Astrocyte of the spinal cord (primary cell): Measurements from ENCODE around the gene CARMIL3.
A peak's percentile ranks its signal among the peaks of the same experiment; 100 is the strongest.
"Not testable (repeated sequence)": the region's sequence is repeated elsewhere in the genome, so short reads cannot be mapped to it uniquely, and the experiment has no call there.

ENCODE experiments used
- DNase-seq: peaks from one replicate; pipeline ENCODE4 v3.0.0; 2011; ENCODE audit warnings: low read depth, low spot score
- H3K4me3 ChIP-seq: 2 replicates; pipeline ENCODE4 v1.5.1; 2011; ENCODE audit warnings: low read depth, mild to moderate bottlenecking, low read length, moderate library complexity
- CTCF ChIP-seq: IDR thresholded peaks from 2 replicates; pipeline ENCODE4 v1.5.1; 2012; ENCODE audit warnings: low read depth, mild to moderate bottlenecking, low read length, inconsistent platforms
- in situ Hi-C: cut with HindIII; loops from 2 replicates; pipeline ENCODE4 v1.10.0; 2017; ENCODE audit warnings: low sequenced_read_pairs

CARMIL3 gene

GRCh38 chr14:24051789-24052655 lies at the start of gene CARMIL3:
CARMIL3 (plus strand) TSS chr14:24052009; CDS start chr14:24052154, 145 bp downstream.
- DNase-seq, result peak; percentile 31
- in situ Hi-C loops, result no loop called here
- TF ChIP-seq CTCF, result no peak
- peak within 1 kb of the TSS; percentile 45 for H3K4me3 ChIP-seq

GRCh38 chr14:24006471-24006816 lies 45.4 kb upstream of the CARMIL3 start:
- DNase-seq, in situ Hi-C loops: not testable (repeated sequence)
- H3K4me3 ChIP-seq, result peak overlapping the region; percentile 28

GRCh38 chr14:24006817-24007652 lies 44.8 kb upstream of the CARMIL3 start:
- H3K4me3 ChIP-seq, result peak overlapping the region; percentile 32
- DNase-seq, in situ Hi-C loops: not testable (repeated sequence)

- in situ Hi-C loops, result no loop called here
- no peak for DNase-seq
- no peak overlapping the region for H3K4me3 ChIP-seq
- TF ChIP-seq CTCF, result no peak
Measured at GRCh38 chr14:24011051-24011450, 40.8 kb upstream of the CARMIL3 start.

GRCh38 chr14:24012726-24013273 lies 39.0 kb upstream of the CARMIL3 start:
- in situ Hi-C loops, DNase-seq, H3K4me3 ChIP-seq: not testable (repeated sequence)

- DNase-seq, result peak; percentile 69
- peak; percentile 83 for TF ChIP-seq CTCF
- in situ Hi-C loops, result no loop called here
- no peak overlapping the region for H3K4me3 ChIP-seq
Measured at GRCh38 chr14:24013654-24014514, 37.9 kb upstream of the CARMIL3 start.

GRCh38 chr14:24015745-24016144 lies 36.1 kb upstream of the CARMIL3 start:
- DNase-seq, H3K4me3 ChIP-seq, in situ Hi-C loops: not testable (repeated sequence)

- H3K4me3 ChIP-seq, in situ Hi-C loops, DNase-seq: not testable (repeated sequence)
Measured at GRCh38 chr14:24018978-24019377, 32.8 kb upstream of the CARMIL3 start.

GRCh38 chr14:24019944-24020343 lies 31.9 kb upstream of the CARMIL3 start:
- H3K4me3 ChIP-seq, in situ Hi-C loops, DNase-seq: not testable (repeated sequence)

- in situ Hi-C loops, DNase-seq, H3K4me3 ChIP-seq: not testable (repeated sequence)
Measured at GRCh38 chr14:24020520-24020919, 31.3 kb upstream of the CARMIL3 start.

- H3K4me3 ChIP-seq, in situ Hi-C loops, DNase-seq: not testable (repeated sequence)
Measured at GRCh38 chr14:24024939-24025418, 26.8 kb upstream of the CARMIL3 start.

GRCh38 chr14:24029687-24030086 lies 22.1 kb upstream of the CARMIL3 start:
- in situ Hi-C loops, DNase-seq: not testable (repeated sequence)

GRCh38 chr14:24031331-24031730 lies 20.5 kb upstream of the CARMIL3 start:
- in situ Hi-C loops, DNase-seq, H3K4me3 ChIP-seq: not testable (repeated sequence)

More at GRCh38 chr14:24029687-24030086, 22.1 kb upstream of the CARMIL3 start:
- not testable (repeated sequence) for H3K4me3 ChIP-seq
